NCI-H524 (cell line): ENCODE data around the gene CAMK2D.

ENCODE experiments used
- DNase-seq, 2 experiments: peaks; one replicate each; lab custom pipeline; 2025; lab: John Stamatoyannopoulos, UW

Gene CAMK2D

GRCh38 chr4:113604955-113605354, 156.6 kb downstream of the CAMK2D start:
- DNase-seq, result no peak

DNA sequence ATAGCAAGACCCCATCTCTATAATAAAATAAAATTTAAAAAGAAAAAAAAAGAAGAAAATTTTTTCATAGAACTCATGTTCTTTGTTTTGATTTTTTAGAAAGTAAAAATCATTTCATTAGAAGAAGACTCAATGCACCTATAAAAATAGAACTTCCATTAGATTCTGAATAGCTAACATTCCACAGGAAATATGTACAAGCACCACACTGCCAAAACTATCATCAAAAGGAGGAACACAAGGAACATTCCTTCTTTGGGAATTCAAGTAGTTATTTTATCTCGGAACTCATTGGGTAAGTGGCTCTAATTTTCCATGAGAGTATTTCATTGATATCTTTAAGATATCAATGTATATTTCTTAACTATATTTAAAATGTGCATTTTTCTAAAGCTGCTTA, 157.6 kb downstream of the CAMK2D start:
- DNase-seq, result no peak

DNA sequence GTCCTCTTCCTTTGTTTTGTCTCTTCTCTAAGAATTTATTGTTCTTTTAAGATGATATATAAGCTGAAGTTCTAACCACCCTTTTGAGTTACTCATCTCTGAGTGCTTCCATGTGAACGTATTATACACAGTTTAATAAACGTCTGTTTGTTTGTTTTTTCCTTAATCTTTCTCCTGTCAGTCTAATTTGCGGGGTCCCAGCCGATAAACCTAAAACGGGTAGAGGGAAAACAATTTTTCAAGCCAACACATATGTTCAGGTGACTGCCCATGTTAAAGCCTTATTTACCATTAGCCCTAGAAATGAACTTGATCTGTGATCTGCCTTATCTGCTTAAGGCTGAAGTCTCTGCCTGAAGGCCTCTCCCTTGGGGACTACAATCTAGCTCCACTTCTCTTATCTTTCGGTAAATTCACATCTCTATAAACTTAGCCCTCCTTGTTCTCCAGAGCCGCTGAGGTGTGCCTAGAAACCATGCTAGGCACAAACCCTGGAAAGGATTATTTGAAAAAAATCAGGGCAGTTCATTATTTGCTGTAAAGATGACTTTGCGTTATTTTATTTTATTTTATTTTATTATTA, 158.8 kb downstream of the CAMK2D start:
- DNase-seq, result no peak

- no peak for DNase-seq
Measured at GRCh38 chr4:113601636-113602035, 159.9 kb downstream of the CAMK2D start.

DNA sequence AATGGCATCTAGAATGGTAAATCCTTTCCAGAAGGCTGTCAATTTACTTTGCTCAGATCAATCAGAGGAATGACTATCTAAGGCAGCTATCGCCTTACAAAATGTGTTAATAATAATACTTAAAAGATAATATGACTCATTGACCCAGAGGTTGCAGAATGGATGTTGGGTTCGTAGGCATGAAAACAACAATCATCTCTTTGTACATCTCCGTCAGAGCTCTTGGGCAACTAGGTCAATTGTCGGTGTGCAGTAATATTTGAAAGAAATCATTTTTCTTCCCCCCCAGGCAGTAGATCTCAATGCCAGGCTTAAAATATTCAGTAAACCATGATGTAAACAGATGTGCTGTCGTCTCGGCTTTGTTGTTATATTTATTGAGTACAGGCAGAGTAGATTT, 165.1 kb downstream of the CAMK2D start:
- no peak for DNase-seq

DNA sequence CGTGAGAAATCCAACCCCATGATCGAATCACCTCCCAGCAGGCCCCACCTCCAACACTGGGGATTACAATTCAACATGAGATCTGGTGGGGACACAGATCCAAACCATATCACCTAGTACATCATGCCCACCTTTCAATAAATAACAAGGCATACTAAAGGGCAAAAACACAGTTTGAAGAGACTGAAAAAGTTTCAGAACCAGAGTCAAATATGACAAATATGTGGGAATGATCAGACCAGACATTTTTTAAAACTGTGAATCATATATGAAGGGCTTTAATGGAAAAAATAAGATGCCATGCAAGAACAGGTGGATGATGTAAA, 167.3 kb downstream of the CAMK2D start:
- no peak for DNase-seq

GRCh38 chr4:113593400-113594230, 167.9 kb downstream of the CAMK2D start:
- no peak for DNase-seq

DNA sequence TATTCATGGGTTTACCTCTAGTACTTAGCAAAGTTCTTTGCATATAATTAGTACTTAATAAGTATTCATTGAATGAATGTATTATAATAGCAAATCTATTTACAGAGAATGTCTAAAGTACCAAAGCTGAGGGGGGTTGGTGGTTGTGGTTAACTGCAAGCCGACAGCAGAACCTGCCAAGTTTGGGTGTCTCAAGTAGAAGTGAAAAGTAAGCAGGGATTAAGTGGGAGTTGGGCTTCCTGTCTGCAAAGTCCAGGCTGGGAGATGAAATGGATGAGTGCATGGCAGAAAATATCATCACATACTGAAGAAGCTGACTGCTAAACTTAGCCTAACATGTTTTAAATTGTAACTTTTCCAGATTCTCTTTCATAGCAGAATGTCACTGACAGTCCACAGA, 169.6 kb downstream of the CAMK2D start:
- no peak for DNase-seq

DNA sequence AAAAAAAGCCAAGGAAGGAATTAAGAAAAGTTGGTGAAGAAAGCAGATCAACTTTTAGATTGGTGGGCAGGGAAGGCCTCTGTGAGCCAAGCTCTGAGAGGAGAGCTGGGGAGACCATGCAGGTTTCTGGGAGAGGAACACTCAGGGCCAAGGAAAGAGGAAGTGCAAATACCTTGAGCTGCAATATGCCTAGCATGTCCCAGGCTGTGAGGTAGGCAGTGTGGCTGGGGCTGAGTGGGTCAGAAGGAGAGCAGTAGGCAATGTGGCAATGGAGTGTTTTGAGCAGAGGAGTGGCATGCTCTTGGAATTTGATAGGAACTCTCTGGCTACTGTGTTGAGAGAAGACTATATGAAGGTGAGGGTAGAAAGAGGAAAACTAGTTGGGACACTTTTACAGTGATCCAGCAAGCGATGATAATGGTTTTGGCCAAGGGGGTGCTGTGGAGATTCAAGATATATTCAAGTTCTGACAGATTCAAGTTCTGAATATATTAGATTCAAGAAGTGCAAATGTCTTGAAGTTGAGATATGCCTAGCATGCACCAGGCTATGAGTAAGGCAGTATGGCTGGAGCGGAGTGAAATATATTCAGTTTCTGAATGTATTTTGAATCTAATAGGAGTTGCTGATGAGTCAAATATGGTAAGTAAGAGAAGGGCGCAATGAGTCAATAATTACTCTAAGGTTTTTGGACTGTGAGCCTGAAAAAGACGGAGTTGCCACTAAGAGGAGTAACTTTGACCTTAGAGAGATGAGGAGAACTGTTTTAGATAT, 172.5 kb downstream of the CAMK2D start:
- DNase-seq, result no peak

DNA sequence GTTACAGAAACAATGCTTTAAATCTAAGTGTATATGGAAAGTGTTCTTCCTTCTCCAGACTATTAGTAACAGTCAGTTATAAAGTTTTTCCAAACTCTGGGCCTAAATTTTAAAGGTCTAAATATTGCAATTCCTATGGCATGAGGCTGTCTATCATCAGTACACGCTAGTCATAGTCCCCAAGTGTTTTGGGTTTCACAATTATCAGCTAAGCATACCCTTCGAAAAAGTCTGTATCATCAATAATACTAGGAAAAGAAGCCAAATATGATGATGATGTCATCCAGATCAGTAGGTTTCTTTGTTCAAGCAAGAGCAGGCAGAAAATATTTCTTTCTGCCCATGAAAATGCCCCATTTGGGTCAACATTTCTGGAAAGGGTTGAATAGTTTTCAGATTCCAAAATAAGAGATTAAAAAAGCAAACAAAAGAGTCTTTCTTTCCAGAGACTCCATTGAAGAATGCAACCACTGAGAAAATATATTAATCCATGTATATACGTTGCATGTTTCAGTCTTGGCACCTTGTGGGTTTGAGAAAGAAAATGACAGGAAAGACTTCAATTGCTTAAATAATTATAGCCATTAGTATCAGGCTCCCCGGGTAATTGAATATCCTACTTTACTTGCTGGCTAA, 173.8 kb downstream of the CAMK2D start:
- no peak for DNase-seq

DNA sequence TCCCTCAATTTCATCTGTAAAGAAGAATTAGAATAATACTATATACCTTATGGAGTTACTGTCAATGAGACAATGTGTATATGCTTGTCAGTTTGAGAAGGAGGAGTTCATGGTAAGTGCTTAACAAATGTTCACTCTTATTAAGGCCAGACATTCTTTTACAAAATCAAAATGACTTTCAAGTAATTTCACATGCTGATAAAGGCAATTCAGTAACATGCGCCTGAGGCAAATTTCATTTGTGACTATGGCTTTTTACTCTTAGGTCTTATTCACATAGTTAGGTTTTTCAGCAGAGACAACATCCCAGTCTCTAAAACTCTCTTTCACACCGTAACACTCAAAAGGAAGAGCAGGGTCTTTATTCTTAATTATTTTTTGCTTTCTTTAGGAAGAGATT, 174.4 kb downstream of the CAMK2D start:
- no peak for DNase-seq

DNA sequence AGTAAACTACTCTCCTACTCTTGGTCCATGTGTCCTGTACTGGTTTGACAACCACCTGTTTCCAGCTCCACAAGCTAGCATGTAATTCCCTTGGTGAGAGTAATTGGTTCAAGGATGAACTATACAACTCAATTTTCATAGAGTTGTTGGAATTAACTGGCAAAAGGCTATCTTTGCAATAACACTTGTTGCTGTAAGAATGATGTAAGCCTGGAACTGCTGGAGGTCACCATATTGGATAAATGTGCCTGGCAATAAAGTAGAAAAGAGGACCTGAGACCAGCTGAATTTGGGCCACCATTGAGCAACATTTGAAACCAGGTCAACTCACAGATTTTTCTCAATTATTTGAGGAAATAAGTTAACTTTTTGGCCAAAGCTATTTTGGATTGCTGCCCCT, 175.5 kb downstream of the CAMK2D start:
- DNase-seq, result no peak

DNA sequence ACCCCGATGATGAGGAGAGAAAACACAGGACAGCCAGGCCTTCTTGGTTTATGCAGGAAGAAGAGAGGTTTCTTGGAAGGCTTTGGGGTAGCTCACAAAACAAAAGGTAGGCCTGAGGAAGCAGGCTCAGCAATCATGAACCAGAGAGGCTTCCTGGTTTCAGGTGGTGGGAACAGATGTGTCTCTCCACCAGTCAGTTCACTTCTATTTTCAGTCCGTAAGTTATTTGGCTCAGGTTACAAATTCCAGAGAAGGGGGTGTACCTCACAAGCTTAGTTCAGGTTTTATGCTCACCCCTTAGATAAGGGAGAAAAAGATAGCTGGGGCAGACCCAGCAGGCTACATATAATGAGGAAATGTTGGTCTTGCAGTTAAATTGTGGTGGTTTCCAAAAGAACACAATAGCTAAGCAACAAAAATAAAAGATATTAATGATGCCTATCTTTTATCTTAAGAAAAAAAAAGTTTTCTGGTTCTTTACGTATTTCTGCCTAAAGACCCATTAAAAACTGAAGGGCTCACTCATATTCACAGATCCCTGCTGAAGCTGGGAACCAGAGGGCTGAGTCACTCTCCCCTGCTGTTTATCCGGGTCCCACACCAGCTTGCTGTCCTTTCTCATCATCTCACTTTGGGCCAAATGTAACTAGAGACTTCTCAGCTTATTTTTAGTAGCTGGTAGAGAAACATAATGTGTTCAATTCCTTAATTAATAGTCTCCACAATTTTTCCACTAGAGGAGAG, 177.0 kb downstream of the CAMK2D start:
- DNase-seq, result peak in 1 of 2 experiments; percentile 25

DNA sequence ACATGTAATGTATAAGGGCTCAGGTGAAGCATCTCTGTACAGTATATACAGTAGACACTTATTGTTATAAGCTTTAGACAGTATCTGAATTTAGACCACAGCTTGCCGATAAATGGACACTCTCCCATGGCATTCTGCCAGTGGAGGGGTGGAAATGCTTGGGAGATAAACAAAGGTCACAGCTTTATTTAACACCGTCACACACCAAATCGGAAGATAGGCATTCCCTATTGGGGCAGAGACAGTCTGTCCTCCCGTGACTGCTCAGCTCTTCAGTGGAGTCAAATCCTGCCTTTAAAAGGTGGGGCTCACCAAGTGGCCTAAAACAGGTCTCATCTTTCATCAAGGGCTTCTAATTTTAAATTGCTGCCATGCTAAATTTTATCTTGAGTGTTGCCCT, 178.8 kb downstream of the CAMK2D start:
- DNase-seq, result no peak

DNA sequence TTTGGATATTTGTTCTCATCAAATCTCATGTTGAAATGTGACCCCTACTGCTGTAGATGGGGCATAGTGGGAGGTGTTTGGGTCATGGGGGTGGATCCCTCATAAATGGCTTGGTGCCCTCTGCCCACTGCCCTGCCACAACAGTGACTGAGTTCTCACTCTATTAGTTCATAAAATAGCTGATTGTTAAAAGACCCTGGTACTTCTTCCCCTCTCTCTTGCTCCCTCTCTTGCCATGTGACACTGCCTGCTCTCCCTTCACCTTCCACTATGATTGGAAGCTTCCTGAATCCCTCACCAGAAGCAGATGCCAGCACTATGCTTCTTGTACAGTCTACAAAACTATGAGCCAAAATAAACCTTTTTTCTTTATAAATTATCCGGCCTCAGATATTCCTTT, 182.2 kb downstream of the CAMK2D start:
- DNase-seq, result no peak

DNA sequence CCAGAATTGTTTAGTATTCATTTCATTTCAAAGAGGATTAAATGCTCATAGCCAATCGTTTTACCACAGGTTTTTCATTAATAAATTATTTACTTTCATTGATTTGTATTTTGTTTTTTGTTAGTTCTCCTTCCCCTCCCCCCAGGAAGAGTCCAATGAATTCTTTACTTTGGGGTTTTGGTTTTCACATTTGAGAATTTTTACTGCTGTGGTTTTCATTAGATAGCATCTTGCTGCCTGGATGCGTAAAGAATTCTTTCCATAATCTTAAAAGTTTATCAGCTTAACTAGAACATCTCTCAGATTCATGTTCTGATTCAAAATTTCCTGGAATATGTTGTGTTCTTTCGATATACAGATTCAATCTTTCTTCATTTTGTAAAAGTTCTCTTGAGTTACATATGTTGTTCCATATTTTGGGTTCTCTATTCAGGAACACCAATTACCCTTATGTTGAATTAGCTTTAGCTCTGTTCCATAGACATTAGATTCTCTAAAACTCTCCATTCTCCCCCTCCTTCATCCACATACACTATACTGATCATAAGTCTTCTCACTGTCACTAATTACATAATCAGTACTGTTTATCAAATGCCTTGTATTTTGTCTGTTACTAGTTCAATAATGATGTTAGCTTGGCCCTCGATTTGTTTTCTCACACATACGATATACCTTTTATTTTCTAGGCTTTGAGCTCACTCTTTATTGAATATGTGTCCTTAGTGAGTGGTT, 184.4 kb downstream of the CAMK2D start:
- no peak for DNase-seq

DNA sequence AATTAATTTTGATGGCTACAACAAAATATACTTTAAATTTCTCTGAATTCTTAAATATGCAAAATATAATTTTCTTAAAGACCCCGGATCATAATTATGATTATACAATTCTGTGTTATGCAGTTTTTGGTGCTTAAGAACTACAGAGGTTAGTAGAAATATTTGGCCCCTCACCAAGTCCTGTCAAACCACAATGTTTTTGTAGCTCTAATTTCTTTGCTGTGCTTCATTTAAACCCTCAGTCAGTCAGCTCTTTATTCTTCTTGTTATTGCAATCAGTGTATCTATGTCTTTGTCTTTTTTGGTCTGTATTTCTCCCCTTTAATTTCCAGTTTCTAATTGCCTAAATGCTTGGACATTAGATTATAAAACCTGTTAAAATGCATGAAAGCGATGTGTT, 186.1 kb downstream of the CAMK2D start:
- no peak for DNase-seq

GRCh38 chr4:113574636-113575103, 186.9 kb downstream of the CAMK2D start:
- DNase-seq, result peak; percentile 47 to 84

- DNase-seq, result no peak
Measured at GRCh38 chr4:113572620-113573019, 188.9 kb downstream of the CAMK2D start.

DNA sequence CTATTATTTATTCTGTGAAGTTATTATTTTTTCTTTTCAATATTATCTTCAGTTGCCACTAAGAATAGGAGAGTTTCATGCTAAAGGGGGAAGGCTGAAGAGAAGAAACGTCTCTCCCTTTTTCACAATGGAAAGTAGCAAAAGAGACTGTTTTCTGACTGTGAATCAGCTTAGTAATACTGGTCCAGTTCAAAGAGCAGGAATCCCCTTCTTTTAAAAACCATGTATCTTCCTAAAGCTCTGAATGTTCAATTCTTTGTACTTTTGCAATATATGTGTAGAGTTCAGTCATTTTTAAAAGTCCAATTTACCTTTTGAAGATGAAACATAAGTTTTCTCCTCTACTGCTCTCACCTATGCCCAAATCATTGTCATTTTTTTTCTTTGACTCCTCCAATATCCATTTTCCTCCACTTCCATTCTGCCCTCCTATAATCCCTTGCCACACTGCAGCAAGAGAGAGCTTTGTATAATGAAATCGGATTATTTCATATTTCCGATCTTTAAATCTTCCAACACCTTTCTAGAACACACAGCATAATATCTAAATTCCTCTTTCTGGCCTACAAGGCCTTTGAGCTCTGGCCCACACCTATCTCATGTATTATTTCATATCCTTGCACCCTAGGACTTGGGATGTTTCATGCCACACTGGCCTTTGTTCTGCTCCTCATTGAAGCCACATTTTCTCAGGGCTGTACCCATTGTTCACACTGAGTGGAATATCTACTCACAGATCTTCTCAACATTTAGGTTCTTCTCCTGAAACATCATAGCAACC, 195.3 kb downstream of the CAMK2D start:
- DNase-seq, result no peak

GRCh38 chr4:113565702-113566012, 195.9 kb downstream of the CAMK2D start:
- DNase-seq, result no peak
